ENCODE data around the gene POU2F1. TPM values are rescaled to one million over a fixed set of nuclear protein-coding genes. Genes with fewer than 3 reads are reported as not detected.

Gene POU2F1
- total and polyA plus RNA-seq, 7 donors = 0.83 to 9.0 (median 6.3) TPM

DNA sequence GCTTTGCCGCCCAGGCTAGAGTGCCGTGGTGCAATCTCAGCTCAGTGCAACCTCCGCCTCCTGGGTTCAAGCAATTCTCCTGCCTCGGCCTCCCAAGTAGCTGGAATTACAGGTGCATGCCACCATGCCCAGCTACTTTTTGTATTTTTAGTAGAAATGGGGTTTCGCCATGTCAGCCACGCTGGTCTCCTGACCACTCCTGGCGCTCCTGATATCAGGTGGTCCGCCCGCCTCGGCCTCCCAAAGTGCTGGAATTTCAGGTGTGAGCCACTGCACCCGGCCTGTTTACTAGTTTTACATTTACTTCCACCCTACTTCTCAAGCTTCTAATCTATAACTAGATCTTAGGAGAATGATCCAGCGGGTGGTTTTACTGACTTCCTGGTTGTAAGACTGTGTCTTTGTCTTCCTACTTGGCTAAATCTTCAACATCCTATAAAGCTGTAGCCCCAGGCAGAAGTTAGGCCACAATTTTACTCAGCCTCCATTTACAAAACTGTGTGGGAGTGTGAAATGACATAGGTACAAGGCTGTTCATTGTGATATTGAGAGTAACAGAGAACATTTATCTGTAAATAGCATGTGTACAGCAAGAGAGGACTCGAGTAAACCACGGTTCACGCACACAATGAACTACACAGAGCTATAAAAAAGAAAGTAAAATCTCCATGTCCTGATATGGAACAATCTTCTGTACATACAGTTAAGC lies 9.6 kb upstream of the POU2F1 start:
- Histone ChIP-seq H3K36me3 (ENCODE audit: insufficient read depth in 1 of 2, low read depth in 1 of 2) (no peaks in the 10 kb centered on the region), H3K4me3 (no peak overlapping the region), H3K27ac (no peak overlapping the region), H3K4me1 (no peaks in the 10 kb centered on the region), H3K27me3 (ENCODE audit: insufficient read depth in 3 of 3, low read length in 2 of 3) (no peaks in the 10 kb centered on the region), H3K9me3 (no peaks in the 10 kb centered on the region)
- 94 to 96% (median 96%) methylated on average over 15 of the region's 15 CpGs for WGBS, 3 donors
- DNase-seq (no peak), ATAC-seq (no peak)
- intact Hi-C loops (cut with DNase I) = loop anchor here in 1 of 2 donors (10.0 kb wide), 1 partner anchor 366 kb away; no protein-coding TSS in a partner anchor
- TF ChIP-seq, protein P1, sequence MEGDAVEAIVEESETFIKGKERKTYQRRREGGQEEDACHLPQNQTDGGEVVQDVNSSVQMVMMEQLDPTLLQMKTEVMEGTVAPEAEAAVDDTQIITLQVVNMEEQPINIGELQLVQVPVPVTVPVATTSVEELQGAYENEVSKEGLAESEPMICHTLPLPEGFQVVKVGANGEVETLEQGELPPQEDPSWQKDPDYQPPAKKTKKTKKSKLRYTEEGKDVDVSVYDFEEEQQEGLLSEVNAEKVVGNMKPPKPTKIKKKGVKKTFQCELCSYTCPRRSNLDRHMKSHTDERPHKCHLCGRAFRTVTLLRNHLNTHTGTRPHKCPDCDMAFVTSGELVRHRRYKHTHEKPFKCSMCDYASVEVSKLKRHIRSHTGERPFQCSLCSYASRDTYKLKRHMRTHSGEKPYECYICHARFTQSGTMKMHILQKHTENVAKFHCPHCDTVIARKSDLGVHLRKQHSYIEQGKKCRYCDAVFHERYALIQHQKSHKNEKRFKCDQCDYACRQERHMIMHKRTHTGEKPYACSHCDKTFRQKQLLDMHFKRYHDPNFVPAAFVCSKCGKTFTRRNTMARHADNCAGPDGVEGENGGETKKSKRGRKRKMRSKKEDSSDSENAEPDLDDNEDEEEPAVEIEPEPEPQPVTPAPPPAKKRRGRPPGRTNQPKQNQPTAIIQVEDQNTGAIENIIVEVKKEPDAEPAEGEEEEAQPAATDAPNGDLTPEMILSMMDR (IDR thresholded peaks at IDR 0.05) = no peak

DNA sequence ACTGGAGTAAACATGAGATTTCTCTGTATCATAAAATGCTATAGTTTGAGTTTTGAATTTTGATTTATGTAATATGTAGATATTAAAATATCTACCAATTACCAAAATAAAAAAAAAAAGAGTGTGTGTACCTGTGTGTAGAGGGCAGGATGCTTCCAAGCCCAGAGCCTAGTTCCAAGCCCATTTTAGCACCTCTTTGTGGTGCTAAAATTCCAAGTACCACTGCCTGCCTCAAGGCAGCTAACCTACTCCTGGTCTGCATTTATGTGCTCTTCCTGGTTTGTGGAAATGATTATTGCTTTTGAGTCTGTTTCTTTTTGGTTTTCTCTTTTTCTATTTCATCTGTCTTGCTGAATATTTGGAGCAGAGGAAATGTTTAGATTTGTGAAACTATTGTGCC lies 8.7 kb upstream of the POU2F1 start:
- H3K4me3 ChIP-seq = no peak overlapping the region
- no peaks in the 10 kb centered on the region for H3K36me3 ChIP-seq (ENCODE audit: insufficient read depth in 1 of 2, low read depth in 1 of 2)
- ATAC-seq = no peak
- intact Hi-C loops (cut with DNase I) = loop anchor here in 1 of 2 donors (10.0 kb wide), 1 partner anchor 367 kb away; no protein-coding TSS in a partner anchor
- TF ChIP-seq, protein P1 (IDR thresholded peaks at IDR 0.05) = no peak
- no peaks in the 10 kb centered on the region for H3K9me3 ChIP-seq
- H3K27me3 ChIP-seq (ENCODE audit: insufficient read depth in 3 of 3, low read length in 2 of 3) = no peaks in the 10 kb centered on the region
- no peak for DNase-seq
- H3K27ac ChIP-seq = no peak overlapping the region
- H3K4me1 ChIP-seq = no peaks in the 10 kb centered on the region

DNA sequence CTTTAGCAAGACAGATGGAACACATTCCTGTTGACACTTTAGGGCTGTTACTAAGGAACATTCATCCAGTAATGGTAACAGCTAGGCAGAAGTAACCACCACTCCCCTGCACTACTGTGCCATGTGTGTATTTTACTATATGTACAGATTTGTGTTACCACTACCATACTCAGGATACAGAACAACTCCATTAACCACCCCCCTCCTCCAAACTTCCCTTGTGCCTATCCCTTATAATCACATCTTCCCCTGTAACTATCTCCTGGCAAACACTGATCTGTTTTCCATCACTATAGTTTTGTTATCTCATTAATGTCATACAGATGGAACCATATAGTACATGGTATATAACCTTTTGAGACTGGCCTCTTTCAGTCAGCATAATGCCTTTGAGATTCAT lies 3.9 kb upstream of the POU2F1 start:
- H3K4me1 ChIP-seq = no peaks in the 10 kb centered on the region
- no peaks in the 10 kb centered on the region for H3K36me3 ChIP-seq (ENCODE audit: insufficient read depth in 1 of 2, low read depth in 1 of 2)
- H3K4me3 ChIP-seq = no peak overlapping the region
- intact Hi-C loops (cut with DNase I) = loop anchor here in 1 of 2 donors (10.0 kb wide), 1 partner anchor 372 kb away; no protein-coding TSS in a partner anchor
- TF ChIP-seq, protein P1 (IDR thresholded peaks at IDR 0.05) = no peak
- no peaks in the 10 kb centered on the region for H3K27me3 ChIP-seq (ENCODE audit: insufficient read depth in 3 of 3, low read length in 2 of 3)
- DNase-seq (no peak), ATAC-seq (no peak)
- no peaks in the 10 kb centered on the region for H3K9me3 ChIP-seq
- no peak overlapping the region for H3K27ac ChIP-seq

DNA sequence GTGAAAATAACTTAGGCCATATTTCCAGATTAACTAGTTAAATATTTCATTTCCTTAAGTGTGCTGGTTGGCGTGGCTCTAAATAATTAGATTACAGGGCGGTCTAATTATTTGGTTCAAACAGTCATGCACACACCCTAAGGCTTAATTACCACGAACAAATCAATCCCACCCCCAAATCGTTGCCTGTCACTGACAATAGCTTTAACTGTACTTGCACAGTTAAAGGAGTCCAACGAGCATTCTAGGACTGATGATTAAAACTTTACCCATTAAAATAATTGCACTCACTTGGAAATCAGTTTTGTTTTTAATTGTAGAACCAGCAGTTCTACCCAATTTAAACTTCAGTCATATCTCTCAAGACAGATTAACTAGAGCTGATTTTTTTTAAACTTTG lies 1.5 kb upstream of the POU2F1 start:
- Histone ChIP-seq H3K27ac (no peak overlapping the region), H3K4me3 (peak overlapping the region; percentile 87)
- no peak for DNase-seq

More for the DNA sequence above, 1.5 kb upstream of the POU2F1 start:
- Histone ChIP-seq H3K9me3 (no peaks in the 10 kb centered on the region), H3K36me3 (ENCODE audit: insufficient read depth in 1 of 2, low read depth in 1 of 2) (no peaks in the 10 kb centered on the region), H3K27me3 (ENCODE audit: insufficient read depth in 3 of 3, low read length in 2 of 3) (no peaks in the 10 kb centered on the region), H3K4me1 (peaks cover 15% of the 10 kb centered on the region)
- 36 to 46% (median 38%) methylated on average over 5 of the region's 5 CpGs for WGBS, 3 donors
- intact Hi-C loops (cut with DNase I) = loop anchor here in 1 of 2 donors (10.0 kb wide), 1 partner anchor 374 kb away; no protein-coding TSS in a partner anchor
- no peak for ATAC-seq
- TF ChIP-seq, protein P1 (IDR thresholded peaks at IDR 0.05) = no peak
